ENCODE results near the gene TPBGL. TPM values are rescaled to one million over a fixed set of nuclear protein-coding genes. Genes with fewer than 3 reads are reported as not detected.
A peak's percentile ranks its signal among the peaks of the same experiment; 100 is the strongest.

TPBGL gene
- total and polyA plus RNA-seq, 2 of the 4 experiments (the other 2 are of a cell fraction): not detected

GRCh38 chr11:75204685-75205563 is 35.6 kb upstream of the TPBGL start (continued):
- TF ChIP-seq MAZ (IDR thresholded peaks at IDR 0.05; ENCODE audit: borderline replicate concordance, low read depth, low read length) (peak; percentile 58; the same call in 1 of the 2 replicates), FOS (IDR thresholded peaks at IDR 0.05; ENCODE audit: low read depth, low read length) (no peak)

GRCh38 chr11:75205564-75206020 is 35.0 kb upstream of the TPBGL start:
- no CpG with 5 or more reads among the region's 5 CpGs for WGBS, 2 experiments (ENCODE audit: extremely low coverage in 2 of 2, insufficient read length in 1 of 2)
- Histone ChIP-seq H3K36me3 (ENCODE audit: control insufficient read depth, insufficient read depth, low read length) (no peaks in the 10 kb centered on the region), H2BK120ac (ENCODE audit: low read depth, low read length) (no peak overlapping the region), H2AFZ (replicated peaks; ENCODE audit: low read length, poor library complexity) (no peak overlapping the region), H2BK5ac (ENCODE audit: low read depth, low read length, poor library complexity, severe bottlenecking) (no peak overlapping the region), H4K8ac (ENCODE audit: low read depth in 2 of 2, low read length in 2 of 2) (no peak overlapping the region), H3K4ac (ENCODE audit: low read depth, low read length) (no peak overlapping the region), H4K91ac (ENCODE audit: insufficient read depth, low read depth, low read length) (no peak overlapping the region), H3K9me1 (ENCODE audit: insufficient read depth, low read length) (no peaks in the 10 kb centered on the region), H2BK15ac (ENCODE audit: low read depth, low read length) (no peak overlapping the region), H3K27ac (ENCODE audit: insufficient read depth, low read length) (no peak overlapping the region), H2AK9ac (replicated peaks; ENCODE audit: low read depth, low read length, poor library complexity) (no peak overlapping the region), H2BK20ac (ENCODE audit: low read depth, low read length) (no peak overlapping the region), H3K79me1 (ENCODE audit: low read depth in 1 of 2, low read length in 2 of 2) (no peaks in the 10 kb centered on the region), H3K4me2 (ENCODE audit: low read depth, low read length) (no peak overlapping the region), H4K5ac (ENCODE audit: low read depth, low read length) (no peak overlapping the region), H3K27me3 (ENCODE audit: control insufficient read depth, insufficient read depth, low read length) (peaks cover 48% of the 10 kb centered on the region), H3K9me3 (ENCODE audit: control insufficient read depth, insufficient read depth, low read length) (no peaks in the 10 kb centered on the region), H3K18ac (ENCODE audit: low read depth, low read length) (no peak overlapping the region), H3K9ac (ENCODE audit: low read depth, low read length) (no peak overlapping the region), H4K20me1 (ENCODE audit: insufficient read depth, low read length) (no peaks in the 10 kb centered on the region), H3K56ac (ENCODE audit: extremely low read depth, insufficient read depth, low read length) (no peak overlapping the region), H3K23ac (ENCODE audit: low read depth, low read length) (no peak overlapping the region), H3K4me3 (ENCODE audit: insufficient read depth, low read depth, low read length) (no peak overlapping the region), H2AK5ac (ENCODE audit: low read depth, low read length) (no peak overlapping the region), H3K14ac (replicated peaks; ENCODE audit: low read depth, low read length) (no peak overlapping the region), H3K4me1 (ENCODE audit: control insufficient read depth, insufficient read depth, low read length) (no peaks in the 10 kb centered on the region)
- POLR2A ChIA-PET (ENCODE audit: unreplicated experiment): interaction anchor here (0.5 kb wide), 2 partner anchors 58 to 87 kb away, joined by 3 read pairs; no protein-coding TSS in a partner anchor
- no TSS peak for BruUV-seq (replicated peaks)
- ATAC-seq (ENCODE audit: low read depth) (no peak), DNase-seq (no peak)
- dilution Hi-C loops (cut with HindIII; ENCODE audit: low sequenced_read_pairs, unreplicated experiment): no loop called here
- in situ Hi-C loops (cut with MboI; ENCODE audit: low sequenced_read_pairs): no loop called here
- CTCF ChIA-PET: interaction anchor here (0.6 to 2.4 kb wide), 17 partner anchors 9 to 276 kb away, joined by 3 to 43 read pairs (median 5); partner anchors contain the start of gene SLCO2B1
- intact Hi-C loops (cut with micrococcal nuclease): loop anchor here (1.0 to 2.0 kb wide), 4 partner anchors 61 to 277 kb away; no protein-coding TSS in a partner anchor
- no peak for TF ChIP-seq ELK1 (IDR thresholded peaks at IDR 0.05; ENCODE audit: borderline replicate concordance, low read depth, low read length)
- no peak for TF ChIP-seq CHD1 (IDR thresholded peaks at IDR 0.05; ENCODE audit: low read depth, low read length)
- TF ChIP-seq CEBPB (IDR thresholded peaks at IDR 0.05; ENCODE audit: low read depth, low read length): no peak
- no peak for TF ChIP-seq RFX5 (IDR thresholded peaks at IDR 0.05; ENCODE audit: low read depth, low read length)
- TF ChIP-seq MAFK (IDR thresholded peaks at IDR 0.05; ENCODE audit: low read depth, low read length): no peak
- no peak for TF ChIP-seq POLR2A (IDR thresholded peaks at IDR 0.05; ENCODE audit: low read depth, low read length)
- TF ChIP-seq SMC3 (IDR thresholded peaks at IDR 0.05; ENCODE audit: low read depth, low read length): no peak
- no peak for TF ChIP-seq USF2 (IDR thresholded peaks at IDR 0.05; ENCODE audit: low read depth, low read length)
- TF ChIP-seq RCOR1 (IDR thresholded peaks at IDR 0.05; ENCODE audit: insufficient replicate concordance, low read length): no peak
- no peak for TF ChIP-seq FOS (IDR thresholded peaks at IDR 0.05; ENCODE audit: low read depth, low read length)
- TF ChIP-seq BHLHE40 (IDR thresholded peaks at IDR 0.05; ENCODE audit: low read depth, low read length): no peak
- TF ChIP-seq NFE2L2 (IDR thresholded peaks at IDR 0.05; ENCODE audit: low read depth, low read length): no peak
- TF ChIP-seq RAD21 (IDR thresholded peaks at IDR 0.05; ENCODE audit: low read length): no peak
- TF ChIP-seq MXI1 (IDR thresholded peaks at IDR 0.05; ENCODE audit: borderline replicate concordance, low read depth, low read length): no peak

All from IMR-90 (cell line).